ENCODE measurements around the gene PAQR5. TPM values are rescaled to one million over a fixed set of nuclear protein-coding genes. Genes with fewer than 3 reads are reported as not detected.

Gene PAQR5
- total RNA-seq, 2 donors from 2014 or later, result 36.3 to 71.1 TPM

DNA sequence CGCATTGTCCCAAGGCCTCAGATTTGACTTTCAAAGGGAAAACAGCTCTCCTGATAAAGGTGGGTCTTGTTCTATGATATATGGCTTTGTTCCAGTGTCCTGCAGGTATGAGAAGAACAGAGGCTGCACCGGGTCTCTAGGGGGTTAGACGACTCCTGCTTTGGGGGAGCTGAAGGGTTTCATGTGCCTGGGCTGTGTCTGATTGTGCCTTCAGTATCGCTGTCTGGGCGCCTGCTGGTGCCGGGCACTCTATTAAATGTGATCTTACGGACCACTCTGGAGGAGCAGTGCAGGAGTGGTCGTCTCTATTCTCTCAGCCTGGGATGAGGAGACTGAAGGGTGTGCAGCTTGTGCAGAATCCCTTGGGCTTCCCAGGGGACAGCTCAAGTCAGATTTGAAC is 16.0 kb downstream of the PAQR5 start:
- no peaks in the 10 kb centered on the region for H3K4me1 ChIP-seq
- H3K4me3 ChIP-seq, result no peak overlapping the region
- DNase-seq, result no peak
- H3K27me3 ChIP-seq, result no peaks in the 10 kb centered on the region
- peak overlapping the region in 1 of 2 donors; percentile 81 for H3K9ac ChIP-seq (ENCODE audit: low read depth in 2 of 2, low read length in 2 of 2)
- TF ChIP-seq, protein P1, sequence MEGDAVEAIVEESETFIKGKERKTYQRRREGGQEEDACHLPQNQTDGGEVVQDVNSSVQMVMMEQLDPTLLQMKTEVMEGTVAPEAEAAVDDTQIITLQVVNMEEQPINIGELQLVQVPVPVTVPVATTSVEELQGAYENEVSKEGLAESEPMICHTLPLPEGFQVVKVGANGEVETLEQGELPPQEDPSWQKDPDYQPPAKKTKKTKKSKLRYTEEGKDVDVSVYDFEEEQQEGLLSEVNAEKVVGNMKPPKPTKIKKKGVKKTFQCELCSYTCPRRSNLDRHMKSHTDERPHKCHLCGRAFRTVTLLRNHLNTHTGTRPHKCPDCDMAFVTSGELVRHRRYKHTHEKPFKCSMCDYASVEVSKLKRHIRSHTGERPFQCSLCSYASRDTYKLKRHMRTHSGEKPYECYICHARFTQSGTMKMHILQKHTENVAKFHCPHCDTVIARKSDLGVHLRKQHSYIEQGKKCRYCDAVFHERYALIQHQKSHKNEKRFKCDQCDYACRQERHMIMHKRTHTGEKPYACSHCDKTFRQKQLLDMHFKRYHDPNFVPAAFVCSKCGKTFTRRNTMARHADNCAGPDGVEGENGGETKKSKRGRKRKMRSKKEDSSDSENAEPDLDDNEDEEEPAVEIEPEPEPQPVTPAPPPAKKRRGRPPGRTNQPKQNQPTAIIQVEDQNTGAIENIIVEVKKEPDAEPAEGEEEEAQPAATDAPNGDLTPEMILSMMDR (IDR thresholded peaks at IDR 0.05), result no peak
- H3K9me3 ChIP-seq, result no peaks in the 10 kb centered on the region
- intact Hi-C loops (cut with DNase I), result no loop called here
- no peaks in the 10 kb centered on the region for H3K36me3 ChIP-seq
- H3K27ac ChIP-seq, result peak overlapping the region; percentile 84

DNA sequence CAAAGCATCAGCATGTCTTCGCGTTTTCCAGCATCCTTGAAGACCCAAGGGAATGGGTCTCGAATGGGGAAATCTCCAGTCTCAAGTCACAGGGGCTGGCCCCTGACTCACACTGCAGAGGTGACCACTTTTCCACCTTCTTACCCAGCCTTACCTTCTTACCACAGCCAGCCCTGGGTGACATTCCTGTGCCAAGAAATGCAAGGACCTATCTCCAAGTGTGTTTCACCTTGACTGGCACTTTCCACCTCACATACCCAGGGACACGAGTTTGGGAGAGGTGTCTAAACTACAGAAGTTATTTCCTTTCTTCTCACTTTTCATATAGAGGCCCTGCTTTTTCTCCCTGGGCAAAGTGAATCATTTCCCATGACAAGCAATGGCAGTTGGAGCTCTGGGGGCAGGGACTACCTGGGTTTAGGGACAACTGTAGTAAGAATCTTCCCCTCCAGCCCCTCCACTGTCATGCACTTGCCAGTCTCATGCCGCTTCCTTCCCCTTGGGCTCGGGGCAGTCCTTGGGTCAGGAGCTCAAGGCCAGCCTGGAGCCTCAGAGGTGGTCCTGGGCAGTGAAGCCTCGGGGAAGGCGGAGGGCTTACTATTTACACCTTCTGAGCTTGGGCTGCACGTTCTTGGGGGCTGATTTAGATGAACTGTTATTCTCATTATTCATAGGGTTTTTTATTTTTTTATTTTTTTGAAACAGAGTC is 16.8 kb downstream of the PAQR5 start:
- no peak for DNase-seq

DNA sequence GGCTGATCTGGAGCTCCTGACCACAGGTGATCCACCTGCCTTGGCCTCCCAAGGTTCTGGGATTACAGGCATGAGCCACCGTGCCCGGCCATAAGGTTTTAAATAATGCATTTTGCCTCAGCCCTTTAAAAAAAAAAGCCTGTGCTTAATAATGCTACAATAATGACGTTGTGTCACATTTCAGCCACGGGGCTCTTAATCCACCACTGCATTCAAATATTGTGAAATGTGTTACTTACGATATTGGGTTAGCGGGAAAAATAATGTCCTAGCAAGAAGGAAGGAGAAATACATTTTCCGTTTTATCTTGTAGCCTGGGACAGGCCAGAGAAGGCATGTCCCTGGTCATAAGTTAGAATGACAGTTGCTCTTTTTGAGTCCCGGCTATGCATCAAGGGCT is 17.6 kb downstream of the PAQR5 start:
- H3K27ac ChIP-seq, result no peak overlapping the region

More for the DNA sequence above, 16.8 kb downstream of the PAQR5 start:
- peak overlapping the region in 1 of 2 donors; percentile 81 for H3K9ac ChIP-seq (ENCODE audit: low read depth in 2 of 2, low read length in 2 of 2)
- H3K4me3 ChIP-seq, result no peak overlapping the region
- H3K36me3 ChIP-seq, result no peaks in the 10 kb centered on the region
- TF ChIP-seq, protein P1 (IDR thresholded peaks at IDR 0.05), result no peak
- no peaks in the 10 kb centered on the region for H3K27me3 ChIP-seq
- H3K4me1 ChIP-seq, result no peaks in the 10 kb centered on the region
- intact Hi-C loops (cut with DNase I), result no loop called here
- peak overlapping the region; percentile 84 for H3K27ac ChIP-seq
- H3K9me3 ChIP-seq, result no peaks in the 10 kb centered on the region

DNA sequence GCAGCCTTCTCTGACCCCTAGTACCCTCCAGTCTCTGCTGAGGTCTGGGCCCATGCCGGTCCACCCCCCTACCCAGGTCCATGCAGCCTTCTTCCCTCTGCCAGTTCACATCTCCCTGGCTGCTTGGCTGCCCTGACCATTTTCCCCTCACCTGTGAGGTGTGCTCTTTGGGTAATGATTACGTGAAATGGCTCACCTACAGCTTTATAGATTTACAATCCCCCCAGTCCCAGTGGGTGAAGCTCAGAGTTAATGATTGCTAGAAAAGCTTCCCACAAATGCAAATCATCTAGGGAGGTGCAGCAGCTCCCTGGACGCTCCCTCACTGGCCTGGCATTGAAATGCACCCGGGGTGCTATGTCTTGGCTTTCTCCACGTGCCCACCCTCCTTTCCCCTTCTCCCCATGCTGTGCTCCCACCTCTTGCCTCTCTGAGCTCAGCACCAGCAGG is 18.7 kb downstream of the PAQR5 start:
- Histone ChIP-seq H3K4me3 (peak overlapping the region; percentile 9), H3K27ac (peak overlapping the region; percentile 87)

More for the DNA sequence above, 17.6 kb downstream of the PAQR5 start:
- DNase-seq, result no peak
- H3K4me3 ChIP-seq, result no peak overlapping the region
- H3K9me3 ChIP-seq, result no peaks in the 10 kb centered on the region
- TF ChIP-seq, protein P1 (IDR thresholded peaks at IDR 0.05), result no peak
- H3K9ac ChIP-seq (ENCODE audit: low read depth in 2 of 2, low read length in 2 of 2), result peak overlapping the region in 1 of 2 donors; percentile 27
- H3K4me1 ChIP-seq, result peaks cover 3% of the 10 kb centered on the region
- H3K36me3 ChIP-seq, result no peaks in the 10 kb centered on the region
- intact Hi-C loops (cut with DNase I), result no loop called here
- no peaks in the 10 kb centered on the region for H3K27me3 ChIP-seq

DNA sequence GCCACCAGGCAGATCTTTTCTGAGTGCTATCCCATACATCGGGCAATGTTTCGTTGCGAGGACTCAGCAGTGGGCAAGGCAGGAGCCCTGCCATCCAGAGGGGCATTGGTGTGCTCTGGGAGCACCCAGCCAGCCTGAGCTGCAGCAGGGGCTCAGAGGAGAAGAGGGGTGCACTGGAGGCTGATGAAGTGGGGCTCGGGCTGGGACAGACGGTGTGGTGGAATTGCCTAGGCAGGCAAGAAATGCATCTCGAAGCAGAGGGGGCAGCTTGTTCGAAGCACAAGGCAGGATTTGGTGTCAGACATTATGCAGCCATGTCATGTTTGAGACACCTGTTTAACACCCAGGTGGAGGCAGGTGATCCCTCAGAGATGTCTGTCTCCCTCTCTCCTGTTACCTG is 19.3 kb downstream of the PAQR5 start:
- H3K27ac ChIP-seq, result peak overlapping the region; percentile 87
- no peak for DNase-seq
- H3K36me3 ChIP-seq, result no peaks in the 10 kb centered on the region
- no peaks in the 10 kb centered on the region for H3K9me3 ChIP-seq
- H3K27me3 ChIP-seq, result no peaks in the 10 kb centered on the region
- TF ChIP-seq, protein P1 (IDR thresholded peaks at IDR 0.05), result no peak
- peak overlapping the region; percentile 20 to 82 for H3K9ac ChIP-seq (ENCODE audit: low read depth in 2 of 2, low read length in 2 of 2)
- H3K4me3 ChIP-seq, result no peak overlapping the region
- intact Hi-C loops (cut with DNase I), result no loop called here
- H3K4me1 ChIP-seq, result peaks cover 8% of the 10 kb centered on the region

More for the DNA sequence above, 18.7 kb downstream of the PAQR5 start:
- no peaks in the 10 kb centered on the region for H3K27me3 ChIP-seq
- DNase-seq, result peak; percentile 76
- no peaks in the 10 kb centered on the region for H3K36me3 ChIP-seq
- intact Hi-C loops (cut with DNase I), result no loop called here
- TF ChIP-seq, protein P1 (IDR thresholded peaks at IDR 0.05), result no peak
- peak overlapping the region; percentile 44 to 82 for H3K9ac ChIP-seq (ENCODE audit: low read depth in 2 of 2, low read length in 2 of 2)
- no peaks in the 10 kb centered on the region for H3K9me3 ChIP-seq
- peaks cover 8% of the 10 kb centered on the region for H3K4me1 ChIP-seq

All from colonic mucosa (tissue), 4 donors.